Measurements from ENCODE around the gene NUDT3.
"Not testable (repeated sequence)": the region's sequence is repeated elsewhere in the genome, so short reads cannot be mapped to it uniquely, and the experiment has no call there.

Gene NUDT3

DNA sequence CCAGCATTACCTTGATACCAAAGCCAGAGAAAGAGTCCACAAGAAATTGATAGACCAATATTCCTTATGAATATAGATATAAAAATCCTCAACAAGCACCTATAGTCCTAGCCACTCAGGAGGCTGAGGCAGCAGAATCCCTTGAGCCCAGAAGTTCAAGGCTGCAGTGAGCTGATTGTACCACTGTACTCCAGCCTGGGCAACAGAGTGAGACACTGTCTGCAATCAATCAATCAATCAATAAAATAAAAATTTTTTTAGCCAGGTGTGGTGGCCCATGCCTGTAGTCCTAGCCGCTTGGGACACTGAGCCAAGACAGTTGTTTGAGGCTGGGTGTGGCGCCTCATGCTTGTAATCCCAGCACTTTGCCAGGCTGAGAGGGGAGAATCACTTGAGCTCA is 124.7 kb downstream of the NUDT3 start:
- in situ Hi-C loops (cut with MboI; ENCODE audit: low sequenced_read_pairs) = no loop called here

- in situ Hi-C loops (cut with MboI; ENCODE audit: low sequenced_read_pairs) = not testable (repeated sequence)
These were observed 129.0 kb downstream of the NUDT3 start for GRCh38 chr6:34263484-34263883.

DNA sequence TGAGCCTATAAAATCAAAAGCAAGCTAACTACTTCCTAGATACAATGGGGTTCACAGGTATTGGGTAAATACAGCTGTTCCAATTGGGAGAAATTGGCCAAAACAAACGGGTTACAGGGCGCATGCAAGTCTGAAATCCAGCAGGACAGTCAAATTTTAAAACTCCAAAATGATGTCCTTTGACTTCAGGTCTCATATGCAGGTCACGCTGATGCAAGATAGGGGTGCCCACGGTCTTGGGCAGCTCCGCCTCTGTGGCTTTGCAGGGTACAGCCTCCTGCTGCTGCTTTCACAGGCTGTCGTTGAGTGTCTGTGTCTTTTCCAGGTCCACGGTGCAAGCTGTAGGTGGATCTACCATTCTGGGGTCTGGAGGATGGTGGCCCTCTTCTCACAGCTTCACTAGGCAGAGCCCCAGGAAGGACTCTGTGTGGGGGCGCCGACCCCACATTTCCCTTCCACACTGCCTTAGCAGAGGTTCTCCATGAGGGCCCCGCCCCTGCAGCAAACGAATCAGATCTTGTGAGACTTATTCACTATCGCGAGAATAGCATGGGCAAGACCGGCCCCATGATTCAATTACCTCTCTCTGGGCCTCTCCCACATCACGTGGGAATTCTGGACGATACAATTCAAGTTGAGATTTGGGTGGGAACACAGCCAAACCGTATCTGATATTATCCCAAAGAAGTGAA is 131.7 kb downstream of the NUDT3 start:
- in situ Hi-C loops (cut with MboI; ENCODE audit: low sequenced_read_pairs) = no loop called here

DNA sequence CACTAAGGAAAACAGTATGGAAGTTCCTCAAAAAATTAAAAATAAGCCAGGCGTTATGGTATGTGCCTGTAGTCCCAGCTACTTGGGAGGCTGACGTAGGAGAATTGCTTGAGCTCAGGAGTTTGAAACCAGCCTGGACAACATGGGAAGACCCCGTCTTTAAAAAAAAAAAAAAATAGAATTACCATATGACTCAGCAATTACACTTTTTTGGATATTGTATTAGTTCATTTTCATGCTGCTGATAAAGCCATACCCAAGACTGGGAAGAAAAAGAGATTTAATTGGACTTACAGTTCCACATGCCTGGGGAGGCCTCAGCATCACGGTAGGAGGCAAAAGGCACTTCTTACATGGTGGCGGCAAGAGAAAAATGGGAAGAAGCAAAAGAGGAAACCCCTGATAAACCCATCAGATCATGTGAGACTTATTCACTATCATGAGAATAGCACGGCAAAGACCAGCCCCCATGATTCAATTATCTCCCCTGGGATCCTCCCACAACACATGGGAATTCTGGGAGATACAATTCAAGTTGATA is 132.9 kb downstream of the NUDT3 start:
- in situ Hi-C loops (cut with MboI; ENCODE audit: low sequenced_read_pairs) = no loop called here

- in situ Hi-C loops (cut with MboI; ENCODE audit: low sequenced_read_pairs) = not testable (repeated sequence)
These were observed 140.1 kb downstream of the NUDT3 start for GRCh38 chr6:34252395-34252794.

DNA sequence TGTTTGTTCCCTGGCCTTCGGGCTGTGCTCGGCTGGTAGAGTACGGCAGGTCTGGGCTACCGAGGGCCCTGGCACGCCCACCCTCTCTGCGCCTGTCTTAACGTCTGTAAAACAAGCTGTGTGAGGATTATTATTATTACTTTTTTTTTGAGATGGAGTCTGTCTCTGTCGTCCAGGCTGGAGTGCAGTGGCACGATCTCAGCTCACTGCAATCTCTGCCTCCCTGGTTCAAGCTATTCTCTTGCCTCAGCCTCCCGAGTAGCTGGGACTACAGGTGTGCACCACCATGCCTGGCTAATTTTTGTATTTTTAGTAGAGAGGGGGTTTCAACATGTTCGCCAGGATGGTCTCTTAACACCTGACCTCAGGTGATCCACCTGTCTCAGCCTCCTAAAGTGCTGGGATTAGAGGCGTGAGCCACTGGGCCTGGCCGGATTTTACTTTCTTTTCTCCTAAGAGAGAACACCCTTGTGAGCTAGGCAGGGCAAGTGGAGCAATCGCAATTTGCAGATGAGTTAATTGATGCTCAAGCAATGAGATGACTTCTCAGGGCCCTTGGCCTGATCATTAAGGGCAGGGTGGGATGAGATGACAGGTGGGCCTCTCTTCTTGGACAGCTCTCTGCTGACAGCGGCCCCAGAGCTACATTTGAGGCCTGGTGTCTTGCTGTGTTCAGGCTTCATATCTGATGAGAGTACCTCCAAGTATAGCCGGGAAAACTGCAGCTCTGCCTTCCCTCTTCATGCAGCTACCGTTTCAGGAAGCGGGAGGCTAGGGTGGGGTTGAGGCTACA is 142.8 kb downstream of the NUDT3 start:
- in situ Hi-C loops (cut with MboI; ENCODE audit: low sequenced_read_pairs) = loop anchor here (5.0 kb wide), 1 partner anchor 168 kb away; no protein-coding TSS in a partner anchor

- in situ Hi-C loops (cut with MboI; ENCODE audit: low sequenced_read_pairs) = loop anchor here (5.0 kb wide), 1 partner anchor 168 kb away; no protein-coding TSS in a partner anchor
These were observed 143.6 kb downstream of the NUDT3 start, which contains the start of gene SMIM29 for GRCh38 chr6:34248727-34249468. SMIM29 (minus strand) TSS chr6:34249006; CDS start chr6:34247791, 1,215 bp downstream.

DNA sequence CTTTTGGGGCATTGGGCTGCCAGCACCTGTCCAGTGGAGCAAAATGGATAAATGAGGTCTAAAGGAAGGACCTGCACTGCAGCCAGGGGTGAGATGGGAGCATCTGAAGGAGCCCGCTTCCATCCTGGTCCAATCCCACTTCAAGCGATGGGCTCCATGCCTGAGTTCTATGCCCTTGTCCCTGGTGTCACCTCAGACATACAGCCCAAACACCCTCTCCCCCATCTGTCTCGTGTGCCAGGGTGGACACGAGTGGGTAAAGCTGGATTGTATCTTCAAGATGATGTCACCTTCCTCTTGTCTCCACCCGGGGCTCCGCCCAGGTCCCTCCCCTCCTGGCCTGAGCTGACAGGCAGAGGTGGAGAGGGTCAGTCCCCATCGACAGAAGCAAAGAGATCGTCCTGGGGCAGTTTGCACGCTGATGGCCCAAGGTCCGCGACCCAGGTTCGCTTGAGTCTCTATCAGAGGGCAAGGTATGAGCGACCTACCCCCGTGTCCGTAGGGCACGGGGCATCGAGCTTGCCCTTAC is 144.2 kb downstream of the NUDT3 start:
- in situ Hi-C loops (cut with MboI; ENCODE audit: low sequenced_read_pairs) = loop anchor here (5.0 kb wide), 1 partner anchor 169 kb away; no protein-coding TSS in a partner anchor

DNA sequence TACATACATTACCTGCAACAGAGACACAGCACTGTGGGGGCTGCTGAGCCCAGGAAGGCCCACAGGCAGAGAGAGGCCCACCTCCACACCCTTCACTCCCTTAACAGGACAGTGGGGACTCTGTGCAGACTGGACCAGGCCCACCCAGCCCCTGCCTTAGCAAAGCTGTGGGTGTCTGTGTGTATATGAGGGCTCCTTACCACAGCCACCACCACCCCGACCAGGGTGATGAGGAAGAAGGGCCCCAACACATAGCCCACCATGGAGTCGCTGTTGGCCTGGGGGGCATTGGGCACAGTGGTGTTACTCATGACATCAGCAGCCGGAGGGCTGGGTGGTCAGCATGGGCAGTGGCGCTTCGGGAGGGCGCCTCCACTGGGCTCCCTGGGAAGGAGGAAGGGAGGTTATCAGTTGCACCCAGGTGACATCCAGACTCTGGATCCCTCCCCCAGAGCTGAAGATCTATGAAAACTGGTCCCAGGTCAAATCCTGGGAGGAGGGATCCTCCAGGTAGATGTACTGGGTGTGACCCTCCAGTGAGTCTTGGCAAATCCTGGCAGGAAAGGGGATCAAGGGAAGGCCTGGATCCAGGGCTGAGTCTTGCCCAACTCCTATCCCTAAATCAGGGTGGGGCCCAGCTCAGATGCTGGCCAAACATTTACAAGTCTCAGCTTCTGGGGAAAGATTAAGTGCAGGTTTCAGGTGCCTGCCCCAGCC is 144.8 kb downstream of the NUDT3 start:
- in situ Hi-C loops (cut with MboI; ENCODE audit: low sequenced_read_pairs) = loop anchor here (5.0 kb wide), 1 partner anchor 170 kb away; no protein-coding TSS in a partner anchor

DNA sequence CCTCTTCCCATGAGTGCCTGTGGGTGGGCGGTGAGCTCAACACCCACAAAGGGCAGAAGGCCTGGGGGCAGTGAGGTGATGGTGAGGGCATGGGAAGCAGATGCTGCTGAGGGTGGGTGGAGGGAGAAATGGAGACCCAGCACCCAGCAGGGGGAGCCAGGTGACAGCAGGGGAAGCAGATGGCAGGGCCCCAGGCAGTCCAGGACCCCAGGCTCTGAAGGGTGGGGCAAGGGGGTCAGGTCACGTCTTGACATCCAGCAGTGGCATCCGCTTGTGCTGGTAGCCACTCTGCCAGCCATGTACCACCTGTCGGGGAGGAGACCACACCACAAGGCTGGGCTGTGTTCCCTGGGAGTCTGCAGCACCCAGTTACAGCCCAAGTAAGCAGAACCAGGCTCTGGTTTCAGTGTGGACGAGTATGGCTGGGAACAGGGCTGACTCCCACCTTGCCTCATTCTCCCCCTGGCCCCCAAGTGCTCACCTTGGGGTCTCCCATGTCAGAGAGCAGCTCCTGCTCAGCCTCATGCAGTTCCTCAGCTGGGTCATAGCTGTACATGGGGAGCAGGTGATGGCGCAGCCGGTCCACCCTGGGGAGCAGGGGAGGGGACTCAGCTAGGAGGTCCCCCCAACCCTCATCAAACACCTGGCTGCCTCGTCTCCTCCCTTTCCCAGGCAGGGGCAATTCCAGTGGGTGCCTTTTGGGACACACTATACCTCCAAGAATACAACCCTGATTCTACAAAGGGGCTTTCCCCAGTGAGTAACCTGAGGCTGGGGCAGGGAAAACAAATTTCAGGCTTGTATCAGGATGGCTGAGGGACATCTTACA is 145.7 kb downstream of the NUDT3 start:
- in situ Hi-C loops (cut with MboI; ENCODE audit: low sequenced_read_pairs) = loop anchor here (5.0 kb wide), 1 partner anchor 171 kb away; no protein-coding TSS in a partner anchor

DNA sequence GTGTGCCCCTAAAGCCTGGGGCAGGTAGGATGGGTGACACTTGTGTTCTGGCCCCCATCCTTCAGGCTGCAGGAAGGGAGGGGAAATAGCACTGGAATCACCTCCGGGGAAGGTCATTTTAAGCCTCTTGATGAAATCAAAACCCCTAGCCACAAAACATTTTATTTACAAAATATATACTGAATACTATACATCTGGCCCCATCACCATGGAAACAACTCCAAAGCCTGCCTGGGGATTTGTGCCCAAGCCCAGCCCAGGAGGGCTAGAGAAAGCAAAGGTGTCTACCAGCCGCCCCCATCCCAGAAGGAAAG is 146.3 kb downstream of the NUDT3 start:
- in situ Hi-C loops (cut with MboI; ENCODE audit: low sequenced_read_pairs) = loop anchor here (5.0 kb wide), 1 partner anchor 171 kb away; no protein-coding TSS in a partner anchor

GRCh38 chr6:34245761-34246140 is 146.7 kb downstream of the NUDT3 start:
- in situ Hi-C loops (cut with MboI; ENCODE audit: low sequenced_read_pairs) = loop anchor here (5.0 kb wide), 1 partner anchor 172 kb away; no protein-coding TSS in a partner anchor

DNA sequence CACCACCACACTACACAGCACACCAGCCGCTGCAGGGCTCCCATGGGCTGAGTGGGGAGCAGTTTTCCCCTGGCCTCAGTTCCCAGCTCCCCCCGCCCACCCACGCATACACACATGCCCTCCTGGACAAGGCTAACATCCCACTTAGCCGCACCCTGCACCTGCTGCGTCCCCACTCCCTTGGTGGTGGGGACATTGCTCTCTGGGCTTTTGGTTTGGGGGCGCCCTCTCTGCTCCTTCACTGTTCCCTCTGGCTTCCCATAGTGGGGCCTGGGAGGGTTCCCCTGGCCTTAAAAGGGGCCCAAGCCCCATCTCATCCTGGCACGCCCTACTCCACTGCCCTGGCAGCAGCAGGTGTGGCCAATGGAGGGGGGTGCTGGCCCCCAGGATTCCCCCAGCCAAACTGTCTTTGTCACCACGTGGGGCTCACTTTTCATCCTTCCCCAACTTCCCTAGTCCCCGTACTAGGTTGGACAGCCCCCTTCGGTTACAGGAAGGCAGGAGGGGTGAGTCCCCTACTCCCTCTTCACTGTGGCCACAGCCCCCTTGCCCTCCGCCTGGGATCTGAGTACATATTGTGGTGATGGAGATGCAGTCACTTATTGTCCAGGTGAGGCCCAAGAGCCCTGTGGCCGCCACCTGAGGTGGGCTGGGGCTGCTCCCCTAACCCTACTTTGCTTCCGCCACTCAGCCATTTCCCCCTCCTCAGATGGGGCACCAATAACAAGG is 147.3 kb downstream of the NUDT3 start:
- in situ Hi-C loops (cut with MboI; ENCODE audit: low sequenced_read_pairs) = loop anchor here (5.0 kb wide), 1 partner anchor 172 kb away; no protein-coding TSS in a partner anchor

GRCh38 chr6:34243901-34244884 is 148.3 kb downstream of the NUDT3 start:
- in situ Hi-C loops (cut with MboI; ENCODE audit: low sequenced_read_pairs) = no loop called here

GRCh38 chr6:34243131-34243771 is 149.2 kb downstream of the NUDT3 start:
- in situ Hi-C loops (cut with MboI; ENCODE audit: low sequenced_read_pairs) = no loop called here

GRCh38 chr6:34242252-34243130 is 150.0 kb downstream of the NUDT3 start:
- in situ Hi-C loops (cut with MboI; ENCODE audit: low sequenced_read_pairs) = no loop called here

Measured in HL-60/S4 (cell line).